Islet of Langerhans (tissue), 1 donor: ENCODE results near the gene AS3MT.

Source experiments
- FAIRE-seq: peaks from one replicate; lab custom pipeline; 2011; peaks lifted over from hg19 to GRCh38; lab: Jason Lieb, UNC

Gene AS3MT

DNA sequence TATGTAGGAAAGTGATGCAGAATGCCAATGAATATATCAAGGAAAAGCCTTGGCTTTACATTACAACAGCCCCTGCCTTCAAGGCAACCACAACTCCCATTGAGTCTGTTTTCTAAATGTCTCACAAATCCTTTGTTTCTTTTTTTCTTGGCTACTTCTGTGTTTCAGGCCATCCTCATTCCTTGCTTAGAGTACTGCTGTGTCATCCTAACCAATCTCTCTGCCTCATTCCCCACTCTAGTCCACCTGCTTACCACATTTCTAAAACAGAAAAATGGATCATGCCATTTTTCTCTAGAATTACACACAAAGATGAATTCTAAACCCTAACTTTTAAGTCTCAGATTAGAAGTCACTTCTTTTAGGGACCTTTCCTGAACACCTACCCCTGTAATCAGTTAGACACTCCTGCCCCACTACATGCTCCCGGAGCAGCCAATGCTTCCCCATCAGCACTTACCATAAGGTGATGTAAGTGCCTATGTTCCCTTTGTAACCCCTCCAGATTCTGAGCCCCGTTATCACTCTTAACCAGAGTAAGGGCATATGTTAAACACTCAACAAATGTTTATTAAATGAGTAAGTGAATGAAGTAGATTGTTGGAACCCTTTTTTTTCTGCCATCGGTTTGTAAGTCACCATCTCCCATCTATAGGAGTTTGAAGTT is 12.4 kb upstream of the AS3MT start:
- FAIRE-seq, result no peak

DNA sequence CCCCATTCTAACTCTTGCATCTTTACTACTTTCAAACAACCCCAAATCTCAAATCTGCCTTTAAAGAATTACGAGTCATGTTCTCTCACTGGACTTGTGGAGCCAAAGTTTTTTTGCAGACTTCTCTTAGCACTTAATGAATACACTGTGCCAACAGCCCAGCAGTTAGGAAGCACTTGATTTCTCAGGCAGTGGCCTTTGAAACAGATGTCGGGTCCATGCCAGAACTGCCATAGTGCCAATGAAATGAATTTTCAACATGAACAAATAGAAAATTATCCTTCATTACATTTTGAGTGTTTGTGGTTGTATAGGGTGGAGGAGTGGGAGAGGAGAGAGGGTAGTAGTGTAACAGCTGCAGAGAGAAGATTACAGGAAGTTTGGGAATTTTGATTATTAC is 9.4 kb upstream of the AS3MT start:
- no peak for FAIRE-seq

DNA sequence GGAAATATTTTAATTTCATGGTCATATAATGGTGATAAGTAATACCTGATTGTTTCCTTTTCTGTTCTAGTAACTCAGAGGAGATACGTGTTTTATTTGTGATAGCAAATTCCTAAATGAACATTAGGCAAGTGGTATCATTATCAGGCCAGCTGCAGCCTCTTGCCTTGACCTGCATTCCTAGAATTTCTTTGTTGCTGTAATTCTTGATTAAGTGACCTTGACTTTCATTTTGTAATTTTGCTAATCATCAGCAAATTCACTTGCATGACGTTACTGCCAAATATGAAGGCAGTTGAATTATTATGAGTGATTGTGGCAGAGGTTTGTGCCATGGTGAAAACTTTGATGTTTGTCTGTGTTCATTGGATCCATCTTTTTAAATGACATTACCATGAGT is 5.6 kb upstream of the AS3MT start:
- no peak for FAIRE-seq

DNA sequence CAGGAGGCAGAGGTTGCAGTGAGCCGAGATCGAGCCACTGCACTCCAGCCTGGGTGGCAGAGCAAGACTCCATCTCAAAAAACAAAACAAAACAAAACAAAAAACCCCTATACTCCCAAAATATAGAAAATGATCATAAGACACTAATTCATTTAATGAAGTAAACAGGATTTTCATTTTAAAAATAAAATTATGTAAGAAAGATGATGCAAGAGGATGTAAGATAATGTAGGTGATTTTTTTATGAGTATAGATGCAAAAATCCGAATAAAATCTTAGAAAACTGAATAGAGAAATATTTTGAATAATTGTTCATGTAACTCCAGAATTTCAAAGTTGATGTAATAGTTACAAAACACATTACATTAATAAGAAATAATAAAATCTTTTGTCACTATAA is 3.6 kb upstream of the AS3MT start:
- no peak for FAIRE-seq

DNA sequence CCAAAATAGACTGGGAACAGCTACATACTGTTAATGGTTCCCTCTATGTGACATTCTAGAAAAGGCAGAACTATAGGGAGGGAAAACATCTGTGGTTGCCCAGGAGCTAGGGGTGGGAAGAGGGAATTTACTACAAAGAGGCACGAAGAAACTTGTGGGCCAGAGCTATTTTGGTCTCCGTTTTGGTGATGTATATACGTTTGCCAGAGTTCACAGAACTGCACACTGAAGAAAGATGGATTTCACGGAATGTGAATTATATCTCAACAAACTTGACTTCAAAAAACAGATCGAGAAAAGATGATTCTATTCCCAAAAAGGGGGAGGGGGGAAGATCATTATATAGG is 386 bp upstream of the AS3MT start:
- FAIRE-seq, result no peak

DNA sequence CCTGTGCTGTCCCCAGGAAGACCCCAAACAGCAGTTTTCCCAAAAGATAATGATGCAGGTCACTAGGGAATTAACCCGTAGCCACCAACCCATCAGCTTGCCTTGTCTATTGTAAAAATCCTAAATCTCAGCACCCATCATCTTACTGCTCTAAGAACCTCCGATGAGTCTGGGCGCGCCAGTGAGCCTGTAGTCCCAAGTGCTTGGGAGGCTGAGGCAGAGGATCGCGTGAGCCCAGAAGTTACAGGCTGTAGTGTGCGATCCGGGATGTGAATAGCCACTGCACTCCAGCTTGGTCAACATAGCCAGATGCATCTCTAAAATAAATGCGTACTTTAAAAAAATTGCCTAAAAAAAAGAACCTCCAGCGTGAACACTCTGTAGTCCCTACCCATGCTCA is 951 bp downstream of the AS3MT start:
- no peak for FAIRE-seq

DNA sequence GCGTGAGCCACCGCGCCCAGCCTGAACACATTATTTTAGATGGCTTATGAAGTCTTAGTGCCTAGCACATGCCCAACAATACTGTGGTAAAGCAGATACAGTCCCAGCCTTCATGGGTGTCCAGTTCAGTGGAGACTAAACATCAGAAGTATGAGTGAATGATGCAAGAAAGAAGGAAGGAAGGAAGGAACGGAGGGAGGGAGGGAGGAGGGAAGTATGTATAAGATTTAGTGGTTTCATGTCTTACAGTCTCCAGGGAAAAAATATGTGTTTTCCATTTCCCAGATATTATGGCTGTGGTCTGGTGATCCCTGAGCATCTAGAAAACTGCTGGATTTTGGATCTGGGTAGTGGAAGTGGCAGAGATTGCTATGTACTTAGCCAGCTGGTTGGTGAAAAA is 2.9 kb downstream of the AS3MT start:
- FAIRE-seq, result no peak

DNA sequence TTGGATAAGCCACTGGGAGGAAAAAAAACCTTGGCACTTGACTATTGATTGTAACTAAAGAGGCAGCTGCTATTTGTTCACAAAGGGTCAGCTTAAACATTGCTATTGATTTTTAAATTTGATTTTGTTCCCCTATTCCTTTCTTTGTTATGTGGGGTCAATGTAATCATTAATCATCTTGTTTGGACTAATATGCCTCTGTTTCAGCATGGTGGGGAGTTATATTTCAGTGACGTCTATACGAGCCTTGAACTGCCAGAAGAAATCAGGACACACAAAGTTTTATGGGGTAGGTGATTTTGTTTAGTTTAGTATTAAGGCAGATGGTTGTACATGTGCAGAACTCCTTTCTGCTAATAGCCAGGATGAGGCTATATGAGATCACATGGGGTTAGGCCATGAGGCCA is 7.5 kb downstream of the AS3MT start:
- FAIRE-seq, result no peak

DNA sequence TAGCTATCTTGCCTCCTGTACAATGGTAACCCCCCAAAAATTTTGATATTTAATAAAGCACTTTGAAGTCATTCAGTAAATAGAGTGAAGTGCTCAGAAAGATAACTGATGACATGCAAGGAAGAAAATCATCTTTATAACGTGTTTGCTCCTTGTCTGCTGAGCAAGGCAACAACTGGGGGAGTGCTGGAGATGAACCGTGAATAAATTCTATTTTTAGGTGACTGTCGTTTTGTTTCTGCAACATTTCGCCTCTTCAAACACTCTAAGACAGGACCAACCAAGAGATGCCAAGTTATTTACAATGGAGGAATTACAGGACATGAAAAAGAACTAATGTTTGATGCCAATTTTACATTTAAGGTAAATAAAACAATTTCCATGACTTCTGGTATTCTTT is 9.4 kb downstream of the AS3MT start:
- FAIRE-seq, result no peak

DNA sequence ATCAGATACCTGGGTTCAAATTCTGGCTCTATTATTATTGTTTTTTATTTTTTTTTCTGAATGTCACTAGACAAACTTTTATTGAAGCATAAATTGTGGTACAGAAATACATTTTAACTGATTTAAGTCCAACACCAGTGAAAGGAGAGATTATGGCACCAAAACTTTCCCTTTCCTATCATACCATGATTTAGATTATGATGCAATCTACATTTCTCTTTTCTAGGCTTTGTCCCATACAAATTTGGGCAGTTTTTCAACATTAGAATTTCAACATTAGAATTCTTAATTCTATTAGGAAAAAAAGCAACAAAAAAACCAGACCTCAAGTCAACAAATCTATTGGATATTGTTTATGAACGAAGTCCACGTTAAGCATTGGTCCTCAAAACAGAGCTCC is 11.0 kb downstream of the AS3MT start:
- FAIRE-seq, result no peak

DNA sequence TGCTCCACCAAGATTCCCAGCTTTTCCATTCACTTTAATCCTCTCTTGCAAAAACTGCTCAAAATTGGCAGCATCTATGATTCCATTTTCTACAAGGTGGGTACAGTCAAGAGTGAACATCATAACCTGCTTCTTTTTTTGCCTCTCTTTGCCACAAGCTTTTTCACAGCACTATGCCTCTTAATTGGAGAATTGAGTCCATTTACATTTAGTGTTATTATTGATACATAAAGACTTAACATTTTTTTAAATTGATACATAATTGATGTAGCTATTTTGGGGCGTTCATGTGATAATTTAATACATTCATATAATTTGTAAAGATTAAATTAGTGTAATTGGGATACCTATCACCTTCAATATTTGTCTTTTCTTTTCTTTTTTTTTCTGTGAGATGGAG is 18.8 kb downstream of the AS3MT start:
- FAIRE-seq, result no peak

DNA sequence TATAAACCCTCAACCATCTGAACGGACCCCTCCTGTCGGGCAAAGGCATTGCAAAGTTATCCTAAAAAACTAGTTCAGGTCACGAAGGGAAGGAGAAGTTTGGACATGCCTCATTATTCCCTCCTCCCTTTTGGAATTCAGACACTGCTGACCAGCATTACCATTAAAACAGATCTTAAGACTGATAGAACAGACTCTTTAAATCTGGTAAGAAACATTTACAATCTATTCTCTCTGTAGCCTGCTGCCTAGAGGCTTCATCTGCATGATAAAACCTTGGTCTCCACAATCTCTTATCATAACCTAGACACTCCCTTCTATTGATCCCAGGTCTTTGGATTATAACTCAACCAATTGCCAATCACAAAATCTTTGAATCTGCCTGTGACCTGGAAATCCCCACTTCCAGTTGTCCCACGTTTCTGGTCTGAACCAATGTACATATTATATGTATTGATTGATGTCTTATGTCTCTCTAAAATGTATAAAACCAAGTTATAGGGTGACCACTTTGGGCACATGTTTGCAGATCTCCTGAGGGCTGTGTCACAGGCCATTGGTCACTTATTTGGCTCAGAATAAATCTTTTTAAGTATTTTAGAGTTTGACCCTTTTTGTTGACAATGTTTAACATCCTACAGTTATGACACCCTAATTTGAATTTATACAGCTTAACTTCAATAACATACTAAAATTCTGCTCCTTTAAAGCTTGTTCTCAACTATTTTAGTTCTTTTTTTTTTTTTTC is 25.4 kb downstream of the AS3MT start:
- no peak for FAIRE-seq

DNA sequence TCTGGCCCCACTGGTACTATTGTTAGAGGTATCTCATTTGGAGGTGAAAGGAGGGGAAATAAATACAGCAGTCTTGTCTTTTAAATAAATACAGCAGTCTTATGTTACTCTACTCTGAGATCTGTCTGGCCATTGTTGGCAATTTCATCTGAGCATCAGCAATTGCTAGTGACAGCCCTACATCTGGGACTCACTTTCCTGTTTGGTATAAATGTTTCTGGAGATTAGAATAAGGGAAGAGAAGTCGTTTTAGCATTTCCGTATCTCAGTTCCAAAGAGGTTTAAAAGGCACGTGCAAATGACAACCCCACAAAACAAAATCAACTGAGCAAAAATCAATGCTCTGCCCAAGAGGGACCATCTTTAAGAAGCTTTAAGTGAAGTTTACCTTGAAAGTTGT is 30.7 kb downstream of the AS3MT start:
- no peak for FAIRE-seq

DNA sequence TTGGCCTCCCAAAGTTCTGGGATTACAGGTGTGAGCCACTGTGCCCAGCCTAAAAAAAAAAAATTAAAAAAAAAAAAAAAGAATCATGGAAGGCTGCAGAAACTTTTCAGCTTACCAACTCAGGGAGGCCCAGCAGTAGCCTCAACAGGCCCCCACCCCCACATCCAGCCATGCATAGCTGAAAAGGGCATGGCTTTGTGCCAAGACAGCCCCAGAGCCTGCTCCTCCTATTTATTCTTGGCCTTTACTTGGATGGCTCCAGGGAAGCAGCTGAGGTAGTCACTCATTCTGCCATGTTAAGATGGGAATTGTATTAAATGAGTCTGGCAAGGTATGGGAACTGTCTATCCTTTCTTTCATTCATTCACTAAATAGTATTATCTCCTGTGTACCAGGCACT is 35.1 kb downstream of the AS3MT start:
- FAIRE-seq, result no peak

DNA sequence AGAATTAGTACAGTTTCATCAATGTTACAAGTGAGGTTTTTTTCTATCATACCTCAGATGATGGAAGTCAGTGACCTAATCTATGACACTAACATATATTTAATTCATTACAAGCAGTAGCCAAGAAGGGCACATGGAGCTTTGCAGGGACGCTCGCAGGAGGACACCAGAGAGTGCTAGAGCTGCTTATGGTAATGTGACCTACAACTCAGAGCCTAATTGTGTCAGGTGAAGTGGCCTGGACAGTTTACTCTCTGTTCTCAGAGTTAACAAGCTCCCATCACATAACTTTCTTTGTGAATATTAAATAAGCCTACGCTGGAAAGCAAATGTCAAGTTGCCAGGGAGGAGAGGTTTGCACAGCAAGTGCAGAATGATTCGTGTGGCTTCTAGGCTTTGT is 37.2 kb downstream of the AS3MT start:
- FAIRE-seq, result no peak

DNA sequence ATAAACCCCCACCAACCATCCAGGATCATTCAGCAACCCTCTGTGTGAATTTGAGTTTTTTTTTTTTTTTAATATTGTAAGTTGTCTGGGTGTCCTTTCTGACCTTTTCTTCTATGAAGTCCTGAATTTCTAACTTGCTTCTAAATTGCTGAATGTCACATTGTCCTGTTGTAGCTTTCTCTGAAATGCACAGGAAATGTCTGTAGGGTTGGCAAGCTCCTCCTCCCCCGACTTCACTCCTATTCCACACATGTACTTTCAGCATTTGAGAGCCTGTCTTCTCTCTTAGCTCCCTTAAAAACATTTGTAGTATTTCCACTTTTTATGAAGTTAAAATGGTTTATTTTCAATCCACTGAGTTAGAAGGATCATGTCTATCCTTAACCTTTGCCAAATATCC is 45.5 kb downstream of the AS3MT start:
- no peak for FAIRE-seq

DNA sequence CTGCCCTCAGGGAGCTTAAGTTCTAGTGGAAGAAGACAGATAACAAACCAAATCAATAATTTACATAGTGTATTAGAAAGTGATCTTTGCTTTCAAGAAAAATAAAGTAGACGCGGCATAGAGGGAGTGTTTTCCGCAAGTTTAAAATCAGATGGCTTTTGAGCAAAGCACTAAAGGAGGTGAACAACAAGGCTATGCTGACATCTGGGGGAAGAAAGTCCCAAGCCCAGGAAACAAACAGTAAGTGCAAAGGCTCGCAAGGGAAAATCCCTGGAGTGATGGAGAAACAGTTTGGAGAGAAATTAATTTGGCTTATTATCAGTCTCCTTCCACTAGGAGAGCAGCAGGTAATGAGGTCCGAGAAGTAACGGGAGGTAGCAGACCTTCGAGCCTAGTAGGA is 46.9 kb downstream of the AS3MT start:
- FAIRE-seq, result no peak

DNA sequence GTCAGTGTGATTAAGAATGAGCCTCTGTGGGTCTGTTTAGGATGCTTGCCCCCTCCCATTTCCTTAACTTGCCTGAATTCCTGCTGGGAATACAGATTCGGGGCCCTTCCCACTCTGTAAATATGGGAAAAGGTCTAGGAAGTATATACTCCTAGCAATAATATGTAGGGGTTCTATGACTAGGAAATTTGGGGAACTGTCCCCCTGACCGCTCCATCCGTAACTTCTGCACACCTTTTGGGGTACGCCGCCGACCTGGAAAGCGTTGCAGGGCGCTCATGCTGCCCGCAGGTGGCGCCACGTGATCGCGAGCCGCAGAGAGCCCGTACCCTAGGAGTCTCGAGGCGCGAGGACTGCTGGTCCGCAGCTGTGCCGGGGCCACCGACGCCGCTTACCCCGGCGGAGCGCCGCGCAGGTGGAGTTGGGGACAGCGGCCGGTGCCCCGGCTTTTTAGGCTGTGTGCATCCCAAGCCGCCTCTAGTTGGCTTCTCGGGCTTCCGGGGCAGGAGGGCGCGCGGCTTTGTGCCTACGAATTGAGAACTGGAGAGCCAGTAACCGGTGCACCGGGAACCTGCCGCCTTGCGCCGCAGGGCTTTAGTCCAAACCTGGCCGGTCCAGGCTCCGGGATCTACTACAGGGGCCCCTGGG is 48.2 kb downstream of the AS3MT start:
- no peak for FAIRE-seq

DNA sequence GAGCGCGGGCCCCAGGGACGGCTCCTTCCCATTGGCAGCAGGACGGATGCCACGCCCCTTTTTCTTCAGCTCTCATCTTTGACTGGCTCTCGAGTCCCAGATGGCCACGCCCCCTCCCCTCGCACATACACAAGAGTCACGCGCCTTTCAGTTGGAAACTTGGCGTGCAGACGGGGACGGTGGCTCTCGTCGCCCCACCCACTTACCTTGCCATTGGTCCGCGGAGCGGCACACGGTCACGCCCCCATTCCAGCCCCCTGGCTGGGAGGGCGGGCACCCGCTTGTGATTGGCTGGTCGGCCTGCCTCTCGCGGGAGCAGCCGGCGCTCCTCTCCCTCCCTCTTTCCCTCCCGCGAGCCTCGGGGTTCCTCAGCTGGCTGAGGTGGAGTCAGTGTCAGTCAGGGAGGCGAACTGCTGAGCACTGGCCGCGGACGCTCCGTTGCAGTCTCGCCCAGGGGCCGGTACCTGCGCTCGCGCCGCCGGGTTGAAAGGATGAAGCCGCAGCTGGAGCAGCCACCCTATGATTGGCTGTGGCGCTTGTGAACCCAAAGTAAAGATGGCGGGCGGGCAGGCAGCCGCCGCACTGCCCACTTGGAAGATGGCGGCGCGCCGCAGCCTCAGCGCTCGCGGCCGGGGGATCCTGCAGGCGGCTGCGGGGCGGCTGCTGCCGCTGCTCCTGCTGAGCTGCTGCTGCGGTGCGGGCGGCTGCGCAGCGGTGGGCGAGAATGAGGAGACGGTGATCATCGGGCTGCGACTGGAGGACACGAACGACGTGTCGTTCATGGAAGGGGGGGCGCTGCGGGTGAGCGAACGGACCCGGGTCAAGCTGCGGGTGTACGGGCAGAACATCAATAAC is 48.9 kb downstream of the AS3MT start, which contains the start of gene CNNM2:
TSS of gene CNNM2 (plus strand) at position 333 of the 855 bp plus-strand sequence. CDS start at position 520, 187 bp downstream.
- FAIRE-seq, result peak; percentile 27

DNA sequence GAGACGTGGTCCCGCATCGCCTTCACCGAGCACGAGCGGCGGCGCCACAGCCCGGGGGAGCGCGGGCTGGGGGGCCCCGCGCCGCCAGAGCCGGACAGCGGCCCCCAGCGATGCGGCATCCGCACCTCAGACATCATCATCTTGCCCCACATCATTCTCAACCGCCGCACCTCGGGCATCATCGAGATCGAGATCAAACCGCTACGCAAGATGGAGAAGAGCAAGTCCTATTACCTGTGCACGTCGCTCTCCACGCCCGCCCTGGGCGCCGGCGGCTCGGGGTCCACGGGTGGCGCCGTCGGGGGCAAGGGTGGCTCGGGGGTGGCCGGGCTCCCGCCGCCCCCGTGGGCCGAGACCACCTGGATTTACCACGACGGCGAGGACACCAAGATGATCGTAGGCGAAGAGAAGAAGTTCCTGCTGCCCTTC is 49.6 kb downstream of the AS3MT start:
- no peak for FAIRE-seq

DNA sequence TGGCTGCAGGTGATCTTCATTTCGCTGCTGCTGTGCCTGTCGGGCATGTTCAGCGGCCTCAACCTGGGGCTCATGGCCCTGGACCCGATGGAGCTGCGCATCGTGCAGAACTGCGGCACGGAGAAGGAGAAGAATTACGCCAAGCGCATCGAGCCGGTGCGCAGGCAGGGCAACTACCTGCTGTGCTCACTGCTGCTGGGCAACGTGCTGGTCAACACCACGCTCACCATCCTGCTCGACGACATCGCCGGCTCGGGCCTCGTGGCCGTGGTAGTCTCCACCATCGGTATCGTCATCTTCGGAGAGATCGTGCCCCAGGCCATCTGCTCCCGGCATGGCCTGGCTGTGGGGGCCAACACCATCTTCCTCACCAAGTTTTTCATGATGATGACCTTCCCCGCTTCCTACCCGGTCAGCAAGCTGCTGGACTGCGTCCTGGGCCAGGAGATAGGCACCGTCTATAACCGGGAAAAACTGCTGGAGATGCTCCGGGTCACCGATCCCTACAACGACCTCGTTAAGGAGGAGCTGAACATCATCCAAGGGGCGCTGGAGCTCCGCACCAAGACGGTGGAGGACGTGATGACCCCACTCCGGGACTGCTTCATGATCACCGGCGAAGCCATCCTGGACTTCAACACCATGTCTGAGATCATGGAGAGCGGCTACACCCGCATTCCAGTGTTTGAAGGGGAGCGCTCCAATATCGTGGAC is 50.1 kb downstream of the AS3MT start:
- no peak for FAIRE-seq
